Activated naive CD4-positive, alpha-beta T cell treated with anti-CD3 and anti-CD28 coated beads for 36 hours (primary cell): ENCODE measurements around the gene FOXP4. TPM values are rescaled to one million over a fixed set of nuclear protein-coding genes. Genes with fewer than 3 reads are reported as not detected.

Experiments
- CTCF ChIA-PET: fragments of 350-600 bp; sonication (Branson Sonifier 250); formaldehyde crosslinking; loops from one replicate; lab custom pipeline; 2021; ENCODE audit warnings: antibody characterized with exemption; lab: Charles Lee
- DNase-seq: peaks from one replicate; pipeline ENCODE4 v3.0.0-alpha.2; 2020
- H3K27ac Mint-ChIP-seq: one replicate; pipeline ENCODE4 v1.8.0; 2021; ENCODE audit warnings: mild to moderate bottlenecking, mixed read lengths
- H3K27me3 Mint-ChIP-seq: one replicate; pipeline ENCODE4 v1.8.0; 2021; ENCODE audit warnings: low read depth, mixed read lengths
- H3K36me3 Mint-ChIP-seq: one replicate; pipeline ENCODE4 v1.8.0; 2021; ENCODE audit warnings: low read depth, mixed read lengths
- H3K4me1 Mint-ChIP-seq: one replicate; pipeline ENCODE4 v1.8.0; 2021; ENCODE audit warnings: low read depth, mixed read lengths
- H3K4me3 Mint-ChIP-seq: one replicate; pipeline ENCODE4 v1.8.0; 2021; ENCODE audit warnings: mild to moderate bottlenecking, moderate library complexity, mixed read lengths
- H3K9me3 Mint-ChIP-seq: one replicate; pipeline ENCODE4 v1.8.0; 2021; ENCODE audit warnings: mixed read lengths
- intact Hi-C: fragments of 100-400 bp; cut with micrococcal nuclease; formaldehyde crosslinking; loops from one replicate; pipeline ENCODE4 v1.15.1; 2023
- total RNA-seq, 2 experiments: library from RNA; stranded (reverse); gene quantifications; one replicate each; pipeline ENCODE4 v1.2.3, GENCODE V29; 2021

FOXP4 gene
- total RNA-seq, 2 experiments from 2014 or later: 15.9 to 16.0 TPM

DNA sequence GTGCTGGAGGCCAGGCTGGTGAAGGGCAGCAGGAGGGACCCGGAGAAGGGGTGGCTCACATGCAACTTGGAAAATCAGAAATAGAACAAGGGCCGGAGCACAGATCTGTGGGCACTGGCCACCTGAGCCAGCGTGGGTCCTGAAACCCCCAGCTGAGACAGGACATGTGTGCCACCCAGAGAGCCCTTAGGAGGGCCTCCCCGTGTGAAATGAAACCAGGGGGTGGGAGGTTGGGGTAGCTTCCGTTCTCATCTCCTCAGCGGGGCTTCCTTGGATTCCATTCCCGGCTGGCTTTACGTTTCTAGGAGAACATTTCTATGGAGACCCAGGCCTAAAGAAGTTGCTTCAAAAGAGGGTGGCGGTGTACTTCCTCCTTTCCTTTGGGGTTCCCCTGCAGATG is 5.7 kb downstream of the FOXP4 start:
- no peak overlapping the region for H3K27ac Mint-ChIP-seq
- intact Hi-C loops: no loop called here
- peaks cover 5% of the 10 kb centered on the region for H3K4me1 Mint-ChIP-seq
- H3K27me3 Mint-ChIP-seq: no peaks in the 10 kb centered on the region
- peaks cover 7% of the 10 kb centered on the region for H3K36me3 Mint-ChIP-seq
- CTCF ChIA-PET: no interaction called here
- DNase-seq: no peak
- no peaks in the 10 kb centered on the region for H3K9me3 Mint-ChIP-seq
- H3K4me3 Mint-ChIP-seq: no peak overlapping the region

DNA sequence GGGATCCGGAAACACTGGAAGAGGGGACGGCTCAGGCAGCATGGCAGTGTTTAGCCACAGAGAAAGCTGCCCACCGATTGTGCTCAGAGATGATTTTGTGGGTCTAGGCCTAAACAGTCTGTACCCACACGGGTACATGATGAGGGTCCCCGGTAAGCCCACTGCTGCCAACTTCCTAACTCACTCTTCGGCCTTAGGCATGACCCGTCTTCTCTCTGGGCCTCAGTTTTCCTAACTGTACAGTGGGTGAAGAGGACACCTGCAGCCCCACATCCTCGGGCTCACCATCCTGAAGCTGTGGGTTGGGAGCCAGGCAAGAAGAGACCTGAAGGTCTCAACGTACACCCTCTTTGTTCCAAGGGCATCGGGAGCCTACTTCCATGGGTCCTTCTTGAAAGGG is 6.5 kb downstream of the FOXP4 start:
- Mint-ChIP-seq H3K4me1 (peaks cover 5% of the 10 kb centered on the region), H3K27me3 (no peaks in the 10 kb centered on the region), H3K9me3 (no peaks in the 10 kb centered on the region), H3K4me3 (no peak overlapping the region), H3K36me3 (peaks cover 7% of the 10 kb centered on the region), H3K27ac (no peak overlapping the region)
- CTCF ChIA-PET: interaction anchor here (0.6 kb wide), 1 partner anchor 89 kb away, joined by 3 read pairs; no protein-coding TSS in a partner anchor
- no peak for DNase-seq
- intact Hi-C loops: no loop called here

DNA sequence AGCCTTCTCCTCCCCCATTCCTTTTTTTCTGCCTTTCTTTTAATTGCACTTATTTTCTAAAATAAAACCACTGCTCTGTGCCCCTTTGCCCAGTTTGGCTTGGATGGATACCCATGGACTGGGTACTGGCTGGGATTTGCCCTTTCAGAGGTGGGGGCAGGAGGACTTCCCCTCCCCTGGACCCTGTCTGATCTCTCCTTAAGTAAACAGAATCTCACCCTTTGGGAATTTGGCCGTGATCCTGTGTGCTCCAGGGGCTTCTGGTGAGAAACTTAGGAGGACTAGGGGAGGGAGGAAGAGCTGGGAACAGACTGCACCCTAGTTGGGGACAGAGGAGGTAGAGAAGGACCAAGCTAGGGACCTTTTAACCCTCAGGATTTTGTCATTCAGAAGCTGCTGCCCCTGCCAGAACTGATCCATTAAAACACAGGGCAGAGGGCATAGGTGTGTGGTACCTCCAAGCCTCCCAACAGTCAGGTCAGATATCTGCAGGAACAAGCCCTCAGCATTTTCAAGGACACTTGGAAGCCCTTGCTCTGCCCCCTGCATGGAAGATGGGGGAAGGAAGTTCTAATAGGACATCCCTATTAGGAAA is 7.3 kb downstream of the FOXP4 start:
- Mint-ChIP-seq H3K9me3 (no peaks in the 10 kb centered on the region), H3K4me1 (peaks cover 7% of the 10 kb centered on the region), H3K36me3 (peaks cover 7% of the 10 kb centered on the region), H3K4me3 (no peak overlapping the region), H3K27me3 (no peaks in the 10 kb centered on the region), H3K27ac (no peak overlapping the region)
- CTCF ChIA-PET: interaction anchor here (1.2 kb wide), 1 partner anchor 123 kb away, joined by 3 read pairs; no protein-coding TSS in a partner anchor
- no peak for DNase-seq
- intact Hi-C loops: no loop called here

DNA sequence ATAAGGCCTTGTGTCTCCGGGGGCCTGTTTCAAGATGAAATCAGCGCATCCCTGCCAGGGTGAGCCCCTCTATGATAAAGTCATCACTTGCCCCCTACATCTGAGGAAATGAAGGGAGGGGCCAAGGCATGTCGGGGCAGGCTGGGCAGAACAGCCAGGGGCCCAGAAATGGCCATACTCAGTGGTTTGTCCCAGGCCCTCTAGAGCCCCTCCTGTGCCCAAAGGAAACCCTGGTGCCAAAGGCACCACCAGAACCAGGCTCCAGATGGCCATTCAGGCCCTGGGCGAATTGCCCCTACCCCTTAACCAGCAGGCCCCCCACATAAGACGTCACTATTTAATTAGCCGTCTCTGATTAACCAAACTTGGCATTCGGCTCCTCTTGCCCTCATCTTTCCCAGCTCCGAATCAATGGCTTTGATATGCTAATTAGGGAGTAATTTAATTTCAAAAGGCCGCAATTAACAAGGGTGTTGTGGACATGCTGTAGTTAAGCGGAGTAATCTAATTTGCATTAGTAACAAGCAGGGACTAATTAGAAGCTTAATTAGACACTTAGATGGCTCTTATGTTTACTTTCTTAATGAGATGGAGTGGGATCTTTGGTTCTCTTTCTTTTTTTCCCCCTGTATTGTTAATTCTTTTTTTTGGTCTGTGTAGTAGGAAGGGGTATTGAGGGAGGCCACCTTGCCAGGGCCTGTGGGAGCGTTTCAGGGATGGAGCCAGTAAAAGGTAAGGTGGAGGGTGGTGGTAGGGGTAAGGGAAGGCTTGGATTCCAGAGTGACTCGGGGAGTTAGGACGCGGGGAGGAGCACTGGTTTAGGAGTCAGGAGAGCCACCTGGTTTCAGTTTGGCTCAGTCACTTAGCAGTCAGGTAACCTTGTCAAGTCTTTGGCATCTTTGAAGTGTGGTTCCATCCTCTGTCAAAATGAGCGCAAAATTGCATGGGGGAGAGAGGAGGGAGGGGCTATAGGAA is 9.4 kb downstream of the FOXP4 start:
- DNase-seq: no peak
- Mint-ChIP-seq H3K9me3 (no peaks in the 10 kb centered on the region), H3K27me3 (no peaks in the 10 kb centered on the region), H3K4me3 (no peak overlapping the region), H3K4me1 (peaks cover 18% of the 10 kb centered on the region), H3K36me3 (peaks cover 5% of the 10 kb centered on the region), H3K27ac (no peak overlapping the region)
- intact Hi-C loops: no loop called here
- CTCF ChIA-PET: interaction anchor here (0.9 kb wide), 1 partner anchor 131 kb away, joined by 3 read pairs; no protein-coding TSS in a partner anchor

DNA sequence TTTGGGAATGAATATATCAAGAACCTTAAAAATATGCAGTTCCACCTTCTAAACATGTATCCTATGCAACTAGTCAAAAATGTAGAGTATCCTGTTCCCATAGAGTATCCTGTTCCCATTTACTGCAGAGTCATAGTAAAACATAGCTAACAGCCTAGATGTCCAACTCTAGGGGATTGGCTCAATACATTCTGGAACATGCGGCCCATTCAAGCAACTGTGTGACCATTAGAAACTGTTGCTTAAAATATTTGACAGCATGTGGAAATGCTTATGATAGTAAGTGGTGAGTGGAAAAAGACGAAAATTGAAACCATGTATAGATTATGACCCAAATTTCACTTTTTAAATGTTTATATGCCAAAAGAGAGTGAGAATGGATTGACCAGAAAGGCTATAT is 11.2 kb downstream of the FOXP4 start:
- Mint-ChIP-seq H3K9me3 (no peaks in the 10 kb centered on the region), H3K27ac (no peak overlapping the region), H3K4me3 (no peak overlapping the region), H3K4me1 (peaks cover 26% of the 10 kb centered on the region), H3K36me3 (peaks cover 3% of the 10 kb centered on the region), H3K27me3 (no peaks in the 10 kb centered on the region)
- CTCF ChIA-PET: no interaction called here
- no peak for DNase-seq
- intact Hi-C loops: no loop called here

DNA sequence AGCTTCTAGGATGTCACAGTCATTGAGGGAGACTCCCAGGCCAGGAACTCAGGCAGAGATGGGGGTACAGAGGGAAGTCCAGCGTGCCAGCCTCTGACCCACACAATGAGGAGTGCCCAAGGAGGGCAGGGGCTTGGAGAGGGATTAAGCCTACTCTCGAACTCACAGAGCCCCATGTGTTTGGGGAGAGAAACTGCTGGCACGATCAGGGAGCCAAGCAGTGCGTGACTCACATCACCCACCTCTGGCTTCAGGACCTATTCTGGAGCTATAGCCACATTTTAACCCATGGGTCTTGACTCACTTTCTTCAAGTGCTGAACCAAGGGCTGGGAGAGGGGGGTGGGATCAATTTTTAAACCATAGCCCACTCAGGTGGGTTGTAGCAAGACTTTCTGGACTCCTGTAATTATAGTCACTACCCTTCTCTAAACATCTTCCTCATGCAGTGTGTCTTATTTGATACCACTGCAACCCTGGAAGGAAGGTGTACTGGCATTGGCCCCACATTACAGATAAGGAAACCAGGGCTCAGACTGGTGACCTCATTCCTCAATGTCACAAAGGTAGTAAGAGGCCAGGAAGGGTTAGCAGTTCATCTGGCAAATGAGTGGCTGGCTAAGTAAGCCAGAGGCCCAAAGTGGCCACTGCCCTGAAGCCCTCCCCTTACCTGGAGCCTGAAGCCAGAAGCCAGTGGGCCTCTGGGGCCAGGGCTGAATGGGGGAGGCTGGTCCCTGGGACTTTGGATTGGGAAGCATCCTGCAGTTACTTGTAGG is 12.0 kb downstream of the FOXP4 start:
- H3K27me3 Mint-ChIP-seq: no peaks in the 10 kb centered on the region
- no peaks in the 10 kb centered on the region for H3K9me3 Mint-ChIP-seq
- H3K36me3 Mint-ChIP-seq: peaks cover 2% of the 10 kb centered on the region
- DNase-seq: peak; percentile 29
- no peak overlapping the region for H3K4me3 Mint-ChIP-seq
- CTCF ChIA-PET: no interaction called here
- intact Hi-C loops: no loop called here
- peaks cover 26% of the 10 kb centered on the region for H3K4me1 Mint-ChIP-seq
- H3K27ac Mint-ChIP-seq: no peak overlapping the region

DNA sequence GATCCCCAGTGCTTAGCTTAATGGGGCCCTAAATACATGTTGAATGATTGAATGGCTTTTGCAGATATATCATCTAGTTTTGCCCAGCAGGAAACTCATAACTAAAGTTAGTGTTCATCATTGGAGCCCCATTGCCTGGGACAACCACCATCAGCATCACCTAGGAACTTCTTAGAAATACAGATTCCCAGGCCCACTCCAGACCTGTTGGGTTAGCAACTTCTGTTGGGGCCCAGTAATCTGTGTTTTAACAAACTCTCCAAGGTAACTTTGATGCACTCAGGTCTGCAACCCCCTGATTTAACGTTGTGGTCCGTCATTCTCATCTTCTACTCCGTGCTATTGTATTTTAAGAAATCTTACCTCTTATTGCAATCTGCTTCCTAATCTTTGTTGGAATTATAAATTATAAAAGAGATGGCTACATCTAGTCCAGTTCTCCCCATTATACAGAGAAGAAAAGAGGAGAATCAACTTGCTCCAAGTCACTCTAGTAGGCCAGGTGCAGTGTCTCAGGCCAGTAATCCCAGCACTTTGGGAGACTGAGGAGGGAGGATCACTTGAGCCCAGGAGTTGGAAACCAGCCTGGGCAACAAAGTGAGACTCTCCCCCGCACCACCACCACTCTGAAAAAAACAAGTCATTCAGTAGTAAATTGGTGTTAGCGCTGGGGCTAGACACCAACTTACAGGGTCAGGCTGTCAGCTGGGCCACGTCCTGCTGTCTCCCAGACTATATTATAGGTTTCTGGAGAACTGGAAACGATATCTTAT is 13.7 kb downstream of the FOXP4 start:
- CTCF ChIA-PET: interaction anchor here (1.0 kb wide), 1 partner anchor 173 kb away, joined by 3 read pairs; no protein-coding TSS in a partner anchor
- Mint-ChIP-seq H3K4me3 (peak overlapping the region; percentile 83), H3K9me3 (no peaks in the 10 kb centered on the region), H3K36me3 (no peaks in the 10 kb centered on the region), H3K27me3 (no peaks in the 10 kb centered on the region), H3K4me1 (peaks cover 26% of the 10 kb centered on the region), H3K27ac (peak overlapping the region; percentile 83)
- DNase-seq: no peak
- intact Hi-C loops: loop anchor here (1.0 kb wide), 2 partner anchors 14 to 29 kb away; partner anchors contain the start of gene FOXP4

DNA sequence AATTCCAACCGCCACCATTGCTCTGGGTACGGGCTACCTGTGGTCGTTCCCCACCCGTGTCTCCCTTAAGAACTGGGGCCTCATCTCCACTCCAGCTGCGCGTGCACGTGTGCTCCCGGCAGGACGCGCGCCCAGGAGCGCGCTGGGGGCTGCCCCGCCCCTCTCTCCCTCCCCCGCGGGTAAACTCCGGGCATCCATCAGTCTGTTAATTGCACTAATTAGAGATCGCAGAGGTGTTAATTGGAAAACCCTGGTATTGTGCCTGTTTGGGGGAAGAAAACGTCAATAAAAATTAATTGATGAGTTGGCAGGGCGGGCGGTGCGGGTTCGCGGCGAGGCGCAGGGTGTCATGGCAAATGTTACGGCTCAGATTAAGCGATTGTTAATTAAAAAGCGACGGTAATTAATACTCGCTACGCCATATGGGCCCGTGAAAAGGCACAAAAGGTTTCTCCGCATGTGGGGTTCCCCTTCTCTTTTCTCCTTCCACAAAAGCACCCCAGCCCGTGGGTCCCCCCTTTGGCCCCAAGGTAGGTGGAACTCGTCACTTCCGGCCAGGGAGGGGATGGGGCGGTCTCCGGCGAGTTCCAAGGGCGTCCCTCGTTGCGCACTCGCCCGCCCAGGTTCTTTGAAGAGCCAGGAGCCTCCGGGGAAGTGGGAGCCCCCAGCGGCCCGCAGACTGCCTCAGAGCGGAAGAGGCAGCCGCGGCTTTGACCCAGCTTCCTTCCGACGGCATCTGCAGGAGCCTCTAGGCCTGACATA is 14.4 kb downstream of the FOXP4 start:
- Mint-ChIP-seq H3K4me3 (peak overlapping the region; percentile 83), H3K27me3 (no peaks in the 10 kb centered on the region), H3K36me3 (peaks cover under 1% of the 10 kb centered on the region), H3K9me3 (no peaks in the 10 kb centered on the region), H3K4me1 (peaks cover 26% of the 10 kb centered on the region), H3K27ac (peak overlapping the region; percentile 83)
- DNase-seq: peak; percentile 94
- intact Hi-C loops: loop anchor here (1.0 kb wide), 5 partner anchors 14 to 136 kb away; partner anchors contain the start of gene FOXP4
- CTCF ChIA-PET: interaction anchor here (1.1 to 1.4 kb wide), 2 partner anchors 136 to 193 kb away, joined by 4 to 6 read pairs; no protein-coding TSS in a partner anchor

DNA sequence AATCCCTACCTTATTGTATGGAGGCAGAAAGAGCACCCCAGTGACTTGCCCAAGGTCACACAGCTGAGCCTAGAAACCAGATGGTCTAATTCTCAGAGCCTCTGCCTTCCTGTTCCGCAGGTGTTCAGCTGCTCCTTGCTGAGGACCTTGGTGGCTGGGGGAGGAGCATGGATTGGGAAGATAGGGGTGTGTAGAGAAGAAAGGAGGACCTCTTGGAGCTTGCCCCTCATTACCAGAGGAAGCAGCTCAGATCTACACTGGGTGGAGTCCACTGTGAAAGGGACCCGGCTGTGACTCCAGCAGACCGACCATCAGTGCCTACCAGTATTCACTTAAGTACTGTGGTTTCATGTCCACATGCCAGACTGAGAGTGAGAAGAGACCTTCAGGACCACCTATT is 15.2 kb downstream of the FOXP4 start:
- Mint-ChIP-seq H3K4me3 (peak overlapping the region; percentile 83), H3K4me1 (peaks cover 26% of the 10 kb centered on the region), H3K36me3 (peaks cover 9% of the 10 kb centered on the region), H3K27me3 (no peaks in the 10 kb centered on the region), H3K9me3 (no peaks in the 10 kb centered on the region), H3K27ac (no peak overlapping the region)
- intact Hi-C loops: loop anchor here (1.0 kb wide), 3 partner anchors 57 to 137 kb away; no protein-coding TSS in a partner anchor
- CTCF ChIA-PET: interaction anchor here (1.1 to 1.4 kb wide), 2 partner anchors 137 to 194 kb away, joined by 4 to 6 read pairs; no protein-coding TSS in a partner anchor
- DNase-seq: no peak

DNA sequence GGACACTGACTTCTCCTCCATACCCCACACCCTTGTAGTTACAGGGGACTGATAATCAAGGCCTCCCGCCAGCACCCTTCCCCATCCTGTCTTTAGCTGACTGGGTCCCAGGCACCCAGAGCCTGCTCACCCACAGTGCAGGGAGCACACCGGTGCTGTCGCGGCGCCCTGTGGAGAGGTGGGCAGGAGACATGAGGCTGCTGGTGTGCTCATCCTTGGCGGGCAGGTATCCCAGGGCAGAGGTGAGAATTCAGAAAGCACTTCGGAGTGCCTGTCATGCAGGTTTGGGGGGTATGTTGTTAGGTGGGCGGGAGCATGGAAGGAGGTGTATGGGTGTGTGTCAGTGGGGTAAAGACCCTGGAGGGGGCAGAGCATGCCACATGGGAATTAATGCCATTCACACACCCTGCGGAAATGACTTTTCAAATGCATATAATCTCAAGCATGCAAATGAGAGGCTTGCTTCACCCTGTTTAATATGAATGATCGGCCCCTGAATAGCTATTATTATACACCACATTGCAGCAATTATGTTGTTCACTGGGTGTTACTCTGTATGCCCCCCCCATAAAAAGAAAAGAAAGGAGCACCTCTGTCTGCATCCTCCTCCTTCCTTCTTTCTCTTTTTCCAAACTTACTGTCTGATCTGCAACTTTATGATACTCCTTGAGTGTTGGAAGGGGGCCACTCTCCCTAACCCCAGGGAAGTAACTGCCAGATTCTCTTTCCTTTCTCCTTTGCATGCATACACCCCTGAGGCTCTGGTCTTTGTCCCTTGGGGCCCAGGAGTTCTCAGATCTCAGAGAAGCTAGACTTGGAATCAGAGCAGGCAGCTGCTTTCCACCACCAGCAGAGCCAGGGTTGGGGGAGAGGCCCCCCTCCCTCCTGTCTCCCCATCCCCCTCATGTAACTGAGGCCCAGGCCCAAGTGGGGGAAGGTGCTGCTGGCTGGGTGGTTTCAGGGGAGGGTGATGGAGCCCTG is 16.0 kb downstream of the FOXP4 start:
- H3K27me3 Mint-ChIP-seq: no peaks in the 10 kb centered on the region

More for the DNA sequence above, 16.0 kb downstream of the FOXP4 start:
- intact Hi-C loops: loop anchor here (1.0 kb wide), 3 partner anchors 58 to 138 kb away; no protein-coding TSS in a partner anchor
- peaks cover 10% of the 10 kb centered on the region for H3K36me3 Mint-ChIP-seq
- DNase-seq: no peak
- no peak overlapping the region for H3K27ac Mint-ChIP-seq
- no peak overlapping the region for H3K4me3 Mint-ChIP-seq
- H3K4me1 Mint-ChIP-seq: peaks cover 26% of the 10 kb centered on the region
- no peaks in the 10 kb centered on the region for H3K9me3 Mint-ChIP-seq
- CTCF ChIA-PET: interaction anchor here (1.0 to 1.4 kb wide), 3 partner anchors 73 to 194 kb away, joined by 3 to 6 read pairs (median 5); no protein-coding TSS in a partner anchor
